ENCODE results near the gene SEMG1. TPM values are rescaled to one million over a fixed set of nuclear protein-coding genes. Genes with fewer than 3 reads are reported as not detected.

Gene SEMG1
- total and polyA plus RNA-seq, 9 of the 15 experiments (the other 6 are each of a cell fraction or from before 2014, with no cell fraction given): not detected

DNA sequence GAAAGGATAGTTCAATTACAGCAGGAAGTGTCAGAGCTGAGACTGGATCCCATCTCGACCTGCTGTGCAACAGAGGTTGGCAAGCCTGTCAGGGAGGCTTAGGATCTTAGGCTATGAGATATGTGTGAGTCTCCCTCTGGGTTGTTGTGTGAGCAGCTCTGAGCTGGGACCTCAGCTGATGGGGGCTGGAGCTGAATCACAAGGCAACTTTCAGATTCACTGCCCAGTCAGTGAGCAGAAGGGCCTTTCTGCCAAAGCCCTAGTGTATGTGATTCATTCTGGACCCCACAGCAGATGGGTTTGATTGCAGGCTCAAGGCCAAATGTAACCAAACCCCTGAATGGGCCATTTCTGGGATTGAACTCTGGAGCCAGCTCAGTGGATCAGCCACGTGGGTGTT is 27.7 kb upstream of the SEMG1 start (continued):
- no peak for TF ChIP-seq HDAC8 (tag; IDR thresholded peaks at IDR 0.05)

DNA sequence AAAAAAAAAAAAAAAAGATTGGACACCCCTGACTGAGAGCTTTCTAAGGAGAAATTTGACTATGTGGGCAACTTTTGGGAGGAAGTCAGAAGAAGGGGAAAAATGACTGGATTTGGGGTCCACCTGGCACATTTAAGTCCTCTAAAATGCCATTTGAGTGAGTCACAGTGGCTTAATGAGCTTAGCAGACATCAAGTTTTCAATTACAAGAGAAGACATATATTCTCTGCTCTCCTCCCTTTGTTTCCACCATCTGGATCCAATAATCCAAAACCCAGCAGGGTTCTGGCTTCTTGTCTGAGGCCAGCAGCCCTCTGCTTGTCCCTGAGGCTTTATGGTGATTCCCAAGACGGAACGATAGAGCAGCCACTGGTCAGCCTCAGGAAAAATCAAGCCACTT is 25.2 kb upstream of the SEMG1 start:
- POLR2A ChIA-PET: no interaction called here
- TF ChIP-seq GTF2E2 (tag; IDR thresholded peaks at IDR 0.05) (no peak), ZNF76 (CRISPR knock-in tag; IDR thresholded peaks at IDR 0.05; ENCODE audit: borderline replicate concordance) (no peak), ZNF586 (CRISPR knock-in tag; conservative IDR thresholded peaks at IDR 0.05) (no peak)
- TF ChIP-seq, protein P1, sequence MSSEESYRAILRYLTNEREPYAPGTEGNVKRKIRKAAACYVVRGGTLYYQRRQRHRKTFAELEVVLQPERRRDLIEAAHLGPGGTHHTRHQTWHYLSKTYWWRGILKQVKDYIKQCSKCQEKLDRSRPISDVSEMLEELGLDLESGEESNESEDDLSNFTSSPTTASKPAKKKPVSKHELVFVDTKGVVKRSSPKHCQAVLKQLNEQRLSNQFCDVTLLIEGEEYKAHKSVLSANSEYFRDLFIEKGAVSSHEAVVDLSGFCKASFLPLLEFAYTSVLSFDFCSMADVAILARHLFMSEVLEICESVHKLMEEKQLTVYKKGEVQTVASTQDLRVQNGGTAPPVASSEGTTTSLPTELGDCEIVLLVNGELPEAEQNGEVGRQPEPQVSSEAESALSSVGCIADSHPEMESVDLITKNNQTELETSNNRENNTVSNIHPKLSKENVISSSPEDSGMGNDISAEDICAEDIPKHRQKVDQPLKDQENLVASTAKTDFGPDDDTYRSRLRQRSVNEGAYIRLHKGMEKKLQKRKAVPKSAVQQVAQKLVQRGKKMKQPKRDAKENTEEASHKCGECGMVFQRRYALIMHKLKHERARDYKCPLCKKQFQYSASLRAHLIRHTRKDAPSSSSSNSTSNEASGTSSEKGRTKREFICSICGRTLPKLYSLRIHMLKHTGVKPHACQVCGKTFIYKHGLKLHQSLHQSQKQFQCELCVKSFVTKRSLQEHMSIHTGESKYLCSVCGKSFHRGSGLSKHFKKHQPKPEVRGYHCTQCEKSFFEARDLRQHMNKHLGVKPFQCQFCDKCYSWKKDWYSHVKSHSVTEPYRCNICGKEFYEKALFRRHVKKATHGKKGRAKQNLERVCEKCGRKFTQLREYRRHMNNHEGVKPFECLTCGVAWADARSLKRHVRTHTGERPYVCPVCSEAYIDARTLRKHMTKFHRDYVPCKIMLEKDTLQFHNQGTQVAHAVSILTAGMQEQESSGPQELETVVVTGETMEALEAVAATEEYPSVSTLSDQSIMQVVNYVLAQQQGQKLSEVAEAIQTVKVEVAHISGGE (CRISPR knock-in tag; IDR thresholded peaks at IDR 0.05): no peak
- TF ChIP-seq, protein P2, sequence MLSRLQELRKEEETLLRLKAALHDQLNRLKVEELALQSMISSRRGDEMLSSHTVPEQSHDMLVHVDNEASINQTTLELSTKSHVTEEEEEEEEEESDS (CRISPR knock-in tag; IDR thresholded peaks at IDR 0.05): no peak
- no peaks in the 10 kb centered on the region for H3K4me1 ChIP-seq (replicated peaks in 1 of 2; ENCODE audit: control insufficient read depth in 2 of 2, insufficient read depth in 2 of 2, low read length in 2 of 2)
- peaks cover 5 to 22% of the 10 kb centered on the region in 2 experiments; a peak in 4 of 5 replicates for H3K27me3 ChIP-seq (ENCODE audit: control insufficient read depth in 2 of 2, insufficient read depth in 2 of 2, low read length in 2 of 2)
- intact Hi-C loops (cut with micrococcal nuclease) (no loop called here), in situ Hi-C loops (cut with MboI) (no loop called here)
- BruUV-seq (replicated peaks): no TSS peak
- H3K4me2 ChIP-seq (ENCODE audit: insufficient read depth, low read length): no peak overlapping the region
- no peaks in the 10 kb centered on the region for H3K36me3 ChIP-seq (ENCODE audit: control insufficient read depth, insufficient read depth, low read length)
- FAIRE-seq (no peak), ATAC-seq (no peak), DNase-seq (ENCODE audit: extremely low read depth in 1 of 4, low spot score in 3 of 4) (no peak)
- H3K79me2 ChIP-seq (ENCODE audit: control insufficient read depth, insufficient read depth, low read length): no peaks in the 10 kb centered on the region
- H3K9me3 ChIP-seq (replicated peaks; ENCODE audit: control insufficient read depth, insufficient read depth, low read depth, low read length): no peaks in the 10 kb centered on the region
- H3K4me3 ChIP-seq: no peak overlapping the region
- no peak overlapping the region for H2AFZ ChIP-seq (ENCODE audit: low read depth, low read length)
- H3K9ac ChIP-seq (ENCODE audit: insufficient read depth in 1 of 2, low read depth in 2 of 2, low read length in 2 of 2): no peak overlapping the region
- no peaks in the 10 kb centered on the region for H3K9me1 ChIP-seq (ENCODE audit: control insufficient read depth, insufficient read depth, low read length)
- WGBS (ENCODE audit: insufficient coverage, low coverage, missing lambda C conversion rate): 5% methylated on average over 2 of the region's 2 CpGs
- H3K27ac ChIP-seq (ENCODE audit: extremely low read depth, low read depth, low read length): no peak overlapping the region
- CTCF ChIA-PET (ENCODE audit: low intra/inter-chr PET ratio): no interaction called here
- no peaks in the 10 kb centered on the region for H4K20me1 ChIP-seq (replicated peaks; ENCODE audit: control insufficient read depth, insufficient read depth, low read length)

Measured in K562 (cell line).